Stimulated activated CD4-positive, alpha-beta T cell treated with anti-CD3 and anti-CD28 coated beads, Interleukin-1b, Interleukin-23, amount 100 ng/mL, for 24 hours (primary cell): Measurements from ENCODE around the gene KRTAP10-9.
"Not testable (repeated sequence)": the region's sequence is repeated elsewhere in the genome, so short reads cannot be mapped to it uniquely, and the experiment has no call there.

Experiments
- DNase-seq, 4 experiments: peaks; one replicate each; pipeline ENCODE4 v3.0.0-alpha.2; 2020; ENCODE audit warnings: low read depth in 4 of 4, low spot score in 1 of 4

Gene KRTAP10-9, protein sequence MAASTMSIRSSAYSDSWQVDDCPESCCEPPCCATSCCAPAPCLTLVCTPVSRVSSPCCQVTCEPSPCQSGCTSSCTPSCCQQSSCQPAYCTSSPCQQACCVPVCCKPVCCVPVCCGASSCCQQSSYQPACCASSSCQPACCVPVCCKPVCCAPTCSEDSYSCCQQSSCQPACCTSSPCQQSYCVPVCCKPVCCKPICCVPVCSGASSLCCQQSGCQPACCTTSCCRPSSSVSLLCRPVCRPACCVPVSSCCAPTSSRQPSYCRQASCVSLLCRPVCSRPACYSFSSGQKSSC

DNA sequence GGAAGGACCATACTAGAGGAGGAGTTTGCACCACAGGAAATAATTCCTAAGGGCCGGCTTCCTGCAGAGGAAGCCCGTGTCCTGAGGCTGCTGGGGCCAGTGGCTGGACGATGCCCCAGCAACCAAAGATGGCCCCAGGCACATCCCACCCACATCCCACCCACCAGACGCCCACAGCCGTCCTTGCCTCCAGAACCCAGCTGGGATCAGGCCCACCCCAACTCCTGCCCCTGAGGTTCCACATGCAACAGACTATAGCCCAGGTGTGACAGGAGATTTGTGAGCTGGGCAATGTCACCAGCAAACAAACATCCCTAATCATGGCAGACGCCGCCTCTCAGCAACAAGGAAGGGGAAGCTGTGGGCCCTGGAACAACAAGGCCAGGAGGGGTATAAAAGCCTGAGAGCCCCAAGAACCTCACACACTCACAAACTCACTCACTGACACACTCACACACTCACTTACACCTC lies at the start of gene KRTAP10-9:
Gene KRTAP10-9 (plus strand): TSS at position 421 of the 471 bp plus-strand sequence. CDS start 79 bp downstream, outside the sequence.
- no peak for DNase-seq

DNA sequence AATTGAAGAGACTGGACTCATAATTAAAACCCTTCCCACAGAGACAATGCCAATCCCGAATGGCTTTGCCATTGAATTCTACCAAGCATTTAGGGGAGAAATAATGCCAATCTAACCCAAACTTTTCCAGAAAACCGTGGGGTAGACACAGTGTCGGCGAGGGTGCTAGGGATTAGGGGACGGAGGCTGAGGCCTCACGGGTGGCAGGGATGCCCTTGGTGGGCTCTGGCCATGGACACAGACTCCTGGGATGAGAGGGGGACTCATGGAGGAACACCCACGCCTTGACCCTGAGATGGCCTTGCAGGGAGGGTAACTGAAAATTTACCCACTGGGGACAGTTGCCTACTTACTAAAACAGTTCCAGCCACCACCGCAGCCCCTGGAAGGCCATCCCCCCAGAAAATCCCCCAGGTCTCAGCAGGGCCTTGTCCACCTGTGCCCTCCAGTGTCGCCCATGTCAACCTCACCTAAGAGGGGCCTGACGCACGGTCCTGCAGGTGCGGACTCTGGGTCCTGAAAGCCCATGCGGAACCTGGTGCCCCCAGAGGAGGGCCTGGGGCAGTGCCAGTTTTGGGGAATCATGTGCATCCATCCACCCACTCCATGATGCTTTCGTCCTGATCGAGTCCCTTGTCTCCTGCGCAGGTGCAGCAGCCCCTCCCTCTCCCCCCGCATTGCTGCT lies 48.4 kb upstream of the KRTAP10-9 start:
- no peak for DNase-seq

DNA sequence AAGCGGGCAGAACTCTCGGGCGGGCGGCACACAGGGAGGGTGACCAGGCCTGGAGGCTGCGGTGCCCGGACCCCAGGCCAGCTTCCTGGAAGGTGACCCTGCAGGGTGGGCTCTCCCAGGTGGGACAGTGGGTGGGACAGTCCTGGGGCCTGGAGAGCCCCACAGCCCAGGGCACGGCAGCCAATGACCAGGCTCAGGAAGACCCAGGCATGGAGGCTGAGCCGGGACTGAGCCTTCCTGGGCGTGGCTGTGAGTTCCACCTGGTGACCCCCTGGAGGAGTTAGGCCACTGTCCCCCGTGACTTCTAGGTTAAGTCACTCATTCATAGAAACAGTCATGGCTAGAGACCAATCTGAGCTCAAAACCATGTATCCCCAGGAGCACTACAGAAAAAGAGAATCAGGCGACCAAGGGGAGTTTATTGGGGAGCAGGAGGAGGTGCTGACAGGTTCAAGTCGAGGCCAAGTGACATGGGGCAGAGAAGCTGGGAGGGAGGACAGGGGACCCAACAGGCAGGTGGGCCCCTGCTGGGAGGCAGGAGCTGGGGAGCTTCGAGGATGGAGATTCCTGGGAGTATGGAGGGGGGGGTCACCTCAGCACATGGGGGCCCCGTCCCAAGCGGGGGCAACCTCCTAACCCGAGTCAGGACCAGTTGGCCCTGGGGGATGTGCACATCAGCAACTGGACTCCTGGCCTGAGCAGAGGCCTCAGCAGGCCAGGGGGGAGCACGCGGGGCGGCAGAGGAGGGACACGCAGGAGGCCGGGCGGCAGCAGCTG lies 47.6 kb upstream of the KRTAP10-9 start:
- DNase-seq, result no peak

DNA sequence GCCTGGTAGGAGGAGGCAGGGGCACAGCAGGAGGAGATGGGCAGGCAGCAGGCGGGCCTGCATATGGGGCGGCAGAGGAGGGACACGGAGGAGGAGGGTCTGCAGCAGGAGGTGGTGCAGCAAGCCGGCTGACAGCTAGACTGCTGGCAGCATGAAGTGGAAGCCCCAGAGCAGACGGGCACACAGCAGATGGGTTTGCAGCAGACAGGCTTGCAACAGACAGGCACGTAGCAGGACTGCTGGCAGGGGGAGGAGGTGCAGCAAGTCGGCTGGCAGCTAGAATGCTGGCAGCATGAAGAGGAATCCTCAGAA lies 47.1 kb upstream of the KRTAP10-9 start:
- DNase-seq, result no peak

DNA sequence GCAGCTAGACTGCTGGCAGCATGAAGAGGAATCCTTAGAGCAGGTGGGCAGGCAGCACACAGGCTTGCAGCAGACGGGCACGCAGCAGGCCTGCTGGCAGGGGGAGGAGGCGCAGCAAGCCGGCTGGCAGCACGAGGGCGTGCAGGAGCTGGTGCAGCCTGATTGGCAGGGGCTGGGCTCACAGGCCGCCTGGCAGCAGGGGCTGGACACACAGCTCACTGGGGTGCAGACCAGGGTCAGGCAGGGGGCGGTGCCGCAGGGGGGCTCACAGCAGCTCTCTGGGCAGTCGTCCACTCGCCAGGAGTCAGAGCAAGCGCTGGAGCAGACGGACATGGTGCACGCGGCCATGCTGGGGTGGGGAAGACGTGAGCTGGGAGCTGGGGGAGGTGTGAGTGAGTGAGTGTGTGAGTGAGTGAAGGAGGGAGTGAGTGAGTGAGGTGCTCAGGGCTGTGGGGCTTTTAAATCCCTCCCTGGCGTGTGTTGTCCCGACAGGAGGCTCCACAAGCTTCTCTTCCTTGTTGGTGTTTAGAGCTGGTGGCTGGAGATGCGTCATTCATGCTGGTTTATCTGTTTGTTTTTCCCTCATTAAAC lies 46.6 kb upstream of the KRTAP10-9 start, which contains the start of gene KRTAP10-5:
Gene KRTAP10-5 (minus strand): TSS at position 374 of the 591 bp plus-strand sequence. CDS start 26 bp downstream, at position 348.
- DNase-seq, result not testable (repeated sequence)

DNA sequence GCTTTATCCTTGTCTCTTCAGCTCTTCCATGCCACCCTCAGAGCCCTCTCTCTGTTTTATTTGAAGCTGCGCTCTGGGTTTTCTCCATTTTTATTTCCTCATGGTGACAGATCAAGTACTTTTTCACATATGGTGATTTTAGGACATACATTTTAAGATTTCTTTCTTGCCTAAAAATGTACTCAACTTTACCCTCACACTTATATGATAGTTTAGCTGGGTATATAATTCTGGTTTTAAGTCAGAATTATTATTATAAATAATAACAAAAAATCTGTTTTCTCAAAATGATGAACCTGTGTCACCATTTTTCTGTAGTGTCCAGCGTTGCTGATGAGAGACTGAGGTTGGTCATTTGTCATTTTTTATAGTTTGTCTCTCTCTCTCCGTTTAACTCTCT lies 45.7 kb upstream of the KRTAP10-9 start:
- DNase-seq, result no peak

DNA sequence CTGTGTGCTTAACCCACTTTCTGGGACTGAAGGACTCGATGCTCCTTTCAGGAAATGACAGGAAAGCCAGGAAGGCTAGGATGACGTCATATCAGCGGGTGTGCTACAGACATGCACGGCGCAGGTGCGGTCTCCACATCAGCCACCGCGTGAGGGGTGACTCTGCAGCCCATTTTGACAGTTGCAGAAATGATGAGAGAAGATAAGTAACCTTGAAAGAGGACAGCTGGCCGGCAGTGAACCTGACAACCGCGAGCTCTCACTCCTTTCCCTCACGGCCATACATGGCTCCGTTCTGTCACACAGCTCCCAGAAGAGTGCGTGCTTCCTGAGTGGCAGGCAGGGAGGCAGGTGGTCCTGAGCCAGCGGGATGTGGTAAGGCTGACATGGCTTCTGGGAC lies 44.8 kb upstream of the KRTAP10-9 start:
- no peak for DNase-seq

DNA sequence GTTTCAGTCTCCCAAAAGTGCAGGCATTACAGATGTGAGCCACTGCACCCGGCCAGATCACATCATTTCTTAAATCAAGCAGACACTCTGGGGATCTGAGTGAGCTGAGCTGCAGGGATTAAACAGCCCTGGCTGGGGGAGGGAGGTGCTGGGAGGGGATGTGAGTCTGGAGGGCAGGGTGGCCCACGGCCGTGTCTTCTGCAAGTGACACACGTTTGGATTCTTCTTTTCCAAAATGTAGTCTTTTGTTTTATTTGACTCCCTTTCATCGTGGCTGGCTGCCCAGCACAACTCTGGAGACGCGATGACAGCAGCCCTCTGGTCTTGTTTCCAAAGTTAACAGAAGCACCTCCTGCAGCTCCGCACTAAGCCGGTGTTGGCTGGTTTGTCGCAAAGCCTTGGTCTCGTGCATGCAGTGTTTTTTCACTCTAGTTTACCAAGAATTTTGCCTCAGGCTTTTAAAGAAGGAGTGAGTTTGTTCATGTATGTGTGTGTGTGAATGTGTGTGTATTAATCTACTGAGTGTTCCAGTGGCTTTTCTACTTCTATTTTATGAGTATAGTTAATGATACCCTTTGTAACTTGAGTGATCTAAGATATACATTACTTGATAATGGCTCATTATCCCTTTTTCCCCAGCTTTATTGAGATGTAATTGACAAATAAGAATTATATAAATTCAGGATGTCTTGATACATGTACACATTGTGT lies 43.6 kb upstream of the KRTAP10-9 start:
- no peak for DNase-seq

DNA sequence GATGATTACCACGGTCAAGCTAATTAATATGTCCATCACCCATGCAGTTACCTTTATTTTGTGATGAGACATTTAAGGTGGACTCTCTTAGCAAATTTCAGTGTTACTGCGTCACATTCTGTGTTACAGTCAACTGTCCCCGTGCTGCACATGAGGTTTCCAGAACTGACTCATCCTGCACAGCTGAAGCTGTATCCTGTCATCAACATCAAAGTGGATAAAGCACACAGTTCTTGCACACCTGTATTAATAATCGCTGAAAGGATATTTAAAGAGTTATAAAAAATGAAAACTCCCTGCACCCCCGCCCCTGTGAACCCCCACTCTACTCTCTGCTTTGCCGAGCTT lies 43.1 kb upstream of the KRTAP10-9 start:
- no peak for DNase-seq

DNA sequence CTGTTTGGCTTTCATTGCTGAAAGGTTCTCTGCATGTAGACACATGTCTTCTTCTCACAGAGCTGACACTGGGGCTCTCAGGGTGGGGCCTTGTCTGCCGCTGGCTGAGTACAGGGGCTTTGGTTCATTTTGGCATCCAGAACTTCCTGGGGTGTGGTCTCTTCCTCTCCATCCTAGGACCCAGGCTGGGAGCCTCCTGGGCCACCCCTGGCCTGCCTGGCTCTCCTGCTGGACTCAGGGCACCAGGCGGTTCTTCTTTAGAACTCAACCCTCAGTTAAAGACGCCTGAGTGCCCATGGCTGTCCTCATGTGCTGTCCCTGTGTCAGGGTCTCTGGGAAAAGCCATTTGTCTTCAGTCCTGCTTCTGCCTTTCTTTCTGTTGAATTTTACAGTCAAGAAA lies 41.0 kb upstream of the KRTAP10-9 start:
- no peak for DNase-seq

DNA sequence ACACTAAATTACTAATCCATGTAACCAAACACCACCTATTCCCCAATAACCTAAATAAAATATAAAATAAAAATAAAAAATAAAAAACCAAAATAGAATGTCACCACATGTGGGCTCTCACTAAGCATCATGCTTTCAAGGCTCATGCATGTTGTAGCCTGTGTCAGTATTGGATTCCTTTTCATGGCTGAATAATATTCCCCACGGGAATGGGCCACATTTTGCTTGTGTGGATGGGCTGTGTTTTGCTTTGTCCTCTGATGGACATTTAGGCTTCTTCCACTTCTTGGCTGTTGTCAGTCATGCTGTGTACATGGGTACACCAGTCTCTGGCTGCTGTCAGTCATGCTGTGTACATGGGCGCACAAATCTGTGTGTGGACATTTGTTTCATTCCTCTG lies 37.8 kb upstream of the KRTAP10-9 start:
- DNase-seq, result no peak

DNA sequence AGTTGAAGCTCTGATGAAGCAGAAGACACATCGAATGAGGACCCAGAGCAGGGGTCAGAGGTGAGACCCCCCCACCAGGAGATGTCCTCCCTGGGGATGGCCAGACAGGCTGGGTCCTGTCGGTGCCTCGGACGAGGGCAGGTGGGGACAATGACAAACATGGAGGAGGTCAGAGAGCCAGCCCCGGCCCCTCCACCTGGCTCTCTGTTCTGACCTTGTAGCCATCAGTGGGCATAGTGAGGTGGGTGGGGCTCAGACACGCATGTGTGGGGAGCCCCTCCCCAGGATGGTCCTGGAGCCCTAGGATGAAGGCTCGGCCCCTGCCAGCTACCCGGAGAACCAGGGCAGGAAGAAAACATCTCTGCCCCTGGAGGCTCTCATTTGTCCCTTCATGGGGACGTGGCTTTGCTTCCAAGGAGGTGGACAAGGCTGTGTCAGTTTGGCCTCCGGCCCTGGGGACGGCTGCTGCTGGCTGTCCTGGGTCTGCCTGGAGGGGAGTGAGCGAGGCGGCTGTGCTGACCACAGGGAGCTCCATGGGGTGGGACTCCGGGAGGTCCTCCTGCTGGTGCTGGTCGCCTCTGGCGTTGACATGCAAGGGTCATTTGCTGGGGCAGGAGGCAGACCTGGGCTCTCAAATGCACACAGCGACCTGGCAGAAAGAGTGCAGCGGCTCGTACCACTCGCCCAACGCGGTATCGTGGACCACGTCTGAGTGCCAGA lies 37.1 kb upstream of the KRTAP10-9 start:
- no peak for DNase-seq

DNA sequence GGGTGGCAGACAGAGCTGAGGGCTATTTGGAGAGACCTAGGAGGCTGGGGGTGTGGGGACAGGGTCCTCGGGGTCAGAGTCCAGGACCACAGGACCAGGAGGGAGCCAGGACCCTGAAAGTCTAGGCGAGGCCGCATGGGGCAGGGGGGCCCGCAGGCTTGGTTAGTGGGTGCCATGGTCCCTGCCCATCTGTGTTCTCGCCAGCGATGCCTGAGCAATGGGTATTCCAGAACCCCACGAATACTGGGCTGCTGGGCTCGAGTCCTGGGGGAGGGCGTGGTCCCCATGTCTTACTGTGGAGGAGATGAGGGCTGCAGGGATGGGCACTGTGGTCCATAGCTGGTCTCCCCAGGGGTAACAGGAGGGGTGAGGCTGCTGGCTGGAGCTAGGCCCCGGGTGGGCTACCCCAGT lies 36.6 kb upstream of the KRTAP10-9 start:
- no peak for DNase-seq

DNA sequence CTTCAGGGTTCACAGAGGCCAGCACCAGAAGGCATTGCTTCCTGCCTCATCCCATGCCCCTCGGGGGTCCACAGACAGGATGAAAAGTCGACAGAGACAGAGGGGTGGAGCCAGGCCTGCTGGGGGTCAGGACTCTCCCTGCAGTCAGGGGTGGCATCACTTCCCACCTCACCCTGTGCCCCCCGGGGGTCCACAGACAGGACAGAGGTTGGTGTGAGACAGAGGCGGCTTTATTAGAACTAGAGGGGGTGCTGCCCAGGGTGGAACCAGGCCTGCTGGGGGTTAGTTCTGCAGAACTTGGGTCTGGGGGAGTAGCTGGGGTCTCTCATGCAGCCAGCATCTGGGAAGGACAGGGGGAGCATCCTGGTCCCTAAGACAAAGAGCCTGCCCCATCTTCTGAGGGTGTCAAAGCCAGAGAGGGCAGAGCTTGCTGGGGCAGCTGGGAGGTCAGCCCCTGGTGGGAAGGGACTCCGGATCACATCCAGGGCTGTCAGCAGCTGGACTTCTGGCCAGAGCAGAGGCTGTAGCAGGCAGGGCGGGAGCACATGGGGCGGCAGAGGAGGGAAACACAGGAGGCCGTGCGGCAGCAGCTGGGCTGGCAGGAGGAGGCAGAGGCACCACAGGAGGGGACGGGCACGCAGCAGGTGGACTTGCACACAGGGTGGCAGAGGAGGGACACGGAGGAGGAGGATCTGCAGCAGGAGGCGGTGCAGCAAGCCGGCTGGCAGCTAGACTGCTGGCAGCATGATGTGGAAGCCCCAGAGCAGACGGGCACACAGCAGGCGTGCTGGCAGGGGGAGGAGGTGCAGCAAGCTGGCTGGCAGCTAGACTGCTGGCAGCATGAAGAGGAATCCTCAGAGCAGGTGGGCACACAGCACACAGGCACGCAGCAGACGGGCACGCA lies 35.7 kb upstream of the KRTAP10-9 start:
- DNase-seq, result not testable (repeated sequence)

DNA sequence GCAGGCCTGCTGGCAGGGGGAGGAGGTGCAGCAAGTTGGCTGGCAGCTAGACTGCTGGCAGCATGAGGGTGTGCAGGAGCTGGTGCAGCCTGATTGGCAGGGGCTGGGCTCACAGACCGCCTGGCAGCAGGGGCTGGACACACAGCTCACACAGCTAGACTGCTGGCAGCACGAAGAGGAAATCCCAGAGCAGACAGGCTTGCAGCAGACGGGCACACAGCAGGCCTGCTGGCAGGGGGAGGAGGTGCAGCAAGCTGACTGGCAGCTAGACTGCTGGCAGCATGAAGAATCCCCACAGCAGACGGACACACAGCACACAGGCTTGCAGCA lies 35.1 kb upstream of the KRTAP10-9 start:
- DNase-seq, result not testable (repeated sequence)

DNA sequence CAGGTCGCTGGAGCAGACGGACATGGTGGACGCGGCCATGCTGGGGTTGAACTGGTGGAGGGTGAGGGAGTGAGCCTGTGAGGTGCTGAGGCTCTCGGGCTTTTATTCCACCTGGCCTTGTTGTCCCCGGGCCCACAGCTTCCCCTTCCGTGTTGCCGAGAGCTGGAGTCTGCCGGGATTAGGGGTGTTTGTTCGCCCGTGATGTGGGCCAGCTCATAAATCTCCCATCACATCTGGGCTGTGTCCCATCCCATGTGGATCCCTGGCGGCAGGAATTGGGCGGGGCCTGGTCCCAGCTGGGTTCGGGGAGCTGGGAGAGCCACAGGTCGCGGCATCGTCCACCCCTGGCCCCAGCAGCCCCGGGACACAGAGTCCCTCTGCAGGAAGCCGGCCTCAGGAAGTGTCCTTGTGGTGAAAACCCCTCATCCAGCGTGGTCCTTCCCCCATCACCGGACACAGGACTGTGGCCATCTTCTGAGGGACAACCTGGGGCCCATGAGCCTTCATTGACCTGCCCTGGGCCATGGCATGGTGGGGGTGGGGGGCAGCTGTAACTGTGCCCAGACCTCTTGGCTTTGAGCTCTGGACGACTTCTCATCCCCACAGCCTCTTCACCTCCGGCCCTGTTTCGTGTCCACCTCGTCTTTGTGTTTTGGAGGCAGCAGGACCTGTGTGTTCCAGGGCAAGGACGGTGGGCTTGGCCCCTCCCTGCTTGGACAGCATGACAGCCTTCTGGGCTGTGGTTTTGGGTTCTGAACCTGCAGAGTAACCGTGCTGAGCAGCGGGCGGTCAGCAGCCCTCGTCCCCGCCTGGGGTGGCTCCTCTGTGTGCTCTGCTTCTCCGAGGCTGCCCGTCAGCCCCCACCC lies 34.2 kb upstream of the KRTAP10-9 start, which contains the start of gene KRTAP10-6:
Gene KRTAP10-6 (minus strand): TSS at position 60 of the 866 bp plus-strand sequence. CDS start 21 bp downstream, at position 39.
- no peak for DNase-seq

DNA sequence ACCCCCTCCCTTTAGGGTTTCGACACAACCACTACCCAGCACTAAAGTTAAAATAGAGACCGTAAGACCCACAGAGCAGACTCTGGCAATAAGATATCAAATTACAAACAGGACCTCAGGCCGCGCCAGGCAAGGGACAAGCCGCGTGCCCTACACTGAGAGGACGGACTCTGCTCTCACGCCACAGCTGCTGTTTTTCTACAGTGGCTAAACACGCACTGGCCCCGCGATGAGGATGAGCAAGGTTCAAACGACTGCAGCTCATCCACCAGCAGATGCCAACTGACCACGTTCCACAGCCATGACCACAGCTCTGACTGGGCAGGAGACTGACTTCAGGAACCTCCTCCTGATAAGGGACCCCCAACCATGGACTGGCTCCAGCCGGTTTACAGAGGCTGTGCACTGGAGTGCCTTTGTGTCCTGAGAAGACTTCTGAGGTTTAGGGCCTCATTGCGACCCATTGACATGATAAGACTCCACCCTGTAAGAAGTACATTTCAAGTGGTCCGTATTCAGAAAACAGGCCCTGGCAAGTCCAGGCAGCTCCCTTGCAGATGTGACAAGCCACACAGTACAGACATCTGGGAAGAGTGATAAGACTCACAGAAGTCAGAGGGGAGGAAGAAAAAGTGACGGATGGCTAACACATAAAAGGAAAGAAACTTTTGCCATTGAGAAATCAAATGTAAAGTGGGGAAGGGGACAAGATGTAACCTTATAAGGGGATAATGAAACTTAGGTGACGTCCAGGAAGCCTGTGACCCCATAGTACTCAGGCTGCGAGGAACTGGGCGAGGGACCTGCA lies 33.1 kb upstream of the KRTAP10-9 start:
- no peak for DNase-seq
